HL-60/S4 treated with retinoic acid at 250 ng/mL for 4 days and 3 days (cell line): Measurements from ENCODE around the gene SLC25A45.

Experiments
- in situ Hi-C: fragments of 300-500 bp; cut with MboI; formaldehyde crosslinking; loops from 2 replicates; pipeline ENCODE4 v1.7.0; 2022; ENCODE audit warnings: low sequenced_read_pairs

Gene SLC25A45

GRCh38 chr11:65410936-65411680, 28.7 kb upstream of the SLC25A45 start:
- in situ Hi-C loops = no loop called here

- in situ Hi-C loops = no loop called here
These were observed 22.3 kb upstream of the SLC25A45 start for GRCh38 chr11:65404638-65405339.

DNA sequence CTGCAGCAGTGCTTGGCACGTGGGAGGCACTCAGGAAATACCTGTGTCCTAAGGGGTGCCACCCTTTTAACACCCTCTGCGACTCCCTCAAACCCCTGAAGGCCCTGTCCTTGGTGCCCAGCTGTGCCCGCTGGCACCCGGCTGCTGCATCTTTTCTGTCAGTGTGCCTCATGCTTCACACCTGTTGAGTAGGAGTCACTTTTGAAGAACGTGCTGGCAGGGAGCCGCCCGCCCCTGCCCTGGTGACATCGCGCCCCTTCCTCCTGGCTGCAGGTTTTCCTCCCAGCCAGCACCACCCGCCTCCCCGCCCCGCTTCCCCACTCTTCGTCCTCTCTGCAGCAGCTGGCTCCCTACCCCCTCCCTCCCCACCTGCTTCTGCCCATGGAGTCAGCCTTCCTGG, 21.8 kb upstream of the SLC25A45 start:
- in situ Hi-C loops = no loop called here

- in situ Hi-C loops = no loop called here
These were observed 21.2 kb upstream of the SLC25A45 start for GRCh38 chr11:65403607-65404121.

DNA sequence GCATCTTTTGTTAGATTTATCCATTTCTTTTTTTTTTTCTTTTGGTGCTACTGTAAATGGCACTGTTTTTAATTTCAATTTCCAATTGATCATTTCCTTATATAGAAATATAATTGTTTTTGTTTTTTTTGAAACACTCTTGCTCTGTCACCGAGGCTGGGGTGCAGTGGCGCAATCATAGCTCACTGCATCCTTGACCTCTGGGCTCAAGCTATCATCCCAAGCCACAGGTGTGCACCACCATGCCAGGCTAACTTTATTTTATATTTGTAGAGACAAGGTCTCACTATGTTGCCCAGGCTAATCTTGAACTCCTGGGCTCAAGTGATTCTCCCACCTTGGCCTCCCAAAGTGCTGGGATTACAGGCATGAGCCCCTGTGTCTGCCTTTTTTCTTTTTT, 20.3 kb upstream of the SLC25A45 start:
- in situ Hi-C loops = no loop called here

DNA sequence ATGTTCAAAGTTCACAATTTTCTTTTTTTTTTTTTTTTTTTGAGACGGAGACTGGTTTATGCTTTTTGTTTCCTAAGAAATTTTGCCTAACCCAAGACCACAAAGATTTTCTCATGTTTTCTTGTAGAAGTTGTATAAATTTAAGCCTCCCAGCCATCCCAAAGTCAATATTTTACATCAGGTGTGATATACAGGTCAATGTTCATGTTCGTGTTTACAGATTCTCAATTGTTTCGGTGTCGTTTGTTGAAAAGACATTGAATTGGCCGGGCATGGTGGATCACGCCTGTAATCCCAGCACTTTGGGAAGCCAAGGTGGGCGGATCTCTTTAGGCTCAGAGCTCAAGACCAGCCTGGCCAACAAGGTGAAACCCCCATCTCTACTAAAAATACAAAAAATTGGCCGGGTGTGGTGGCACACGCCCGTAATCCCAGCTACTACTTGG, 19.4 kb upstream of the SLC25A45 start:
- in situ Hi-C loops = no loop called here

DNA sequence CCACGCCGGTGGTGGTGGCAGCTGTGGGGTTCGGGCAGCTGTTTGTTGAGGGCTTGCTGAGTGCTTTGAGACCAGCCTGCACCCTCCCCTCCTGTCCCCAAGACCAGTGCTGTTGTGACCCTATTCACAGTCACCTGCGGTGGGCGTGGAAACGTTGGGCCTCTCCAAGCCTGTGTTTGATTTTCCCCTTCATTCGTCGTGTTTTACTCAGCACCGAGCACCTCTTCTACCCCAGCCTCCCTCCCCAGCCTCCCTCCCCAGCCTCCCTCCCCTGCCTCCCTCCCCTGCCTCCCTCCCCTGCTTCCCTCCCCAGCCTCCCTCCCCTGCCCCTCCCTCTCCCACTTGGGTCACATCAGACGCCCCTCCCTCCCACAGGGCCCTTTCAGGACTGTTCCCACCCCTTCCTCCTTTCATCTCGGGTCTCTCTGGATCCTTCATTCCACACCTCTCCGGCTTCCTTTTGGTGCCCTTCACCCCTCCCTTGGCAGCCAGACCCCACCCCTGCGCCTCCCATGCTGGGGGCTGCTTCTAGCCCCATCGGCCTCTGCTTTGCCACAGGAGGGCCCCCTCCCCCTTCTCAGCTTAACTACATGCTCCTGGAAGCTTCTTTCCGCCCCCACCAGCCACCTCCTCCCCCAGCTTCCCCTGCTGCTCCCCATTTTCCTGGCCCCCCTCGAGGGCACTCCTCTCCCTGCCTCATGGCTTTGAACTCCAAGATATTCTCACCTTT, 18.8 kb upstream of the SLC25A45 start:
- in situ Hi-C loops = no loop called here

DNA sequence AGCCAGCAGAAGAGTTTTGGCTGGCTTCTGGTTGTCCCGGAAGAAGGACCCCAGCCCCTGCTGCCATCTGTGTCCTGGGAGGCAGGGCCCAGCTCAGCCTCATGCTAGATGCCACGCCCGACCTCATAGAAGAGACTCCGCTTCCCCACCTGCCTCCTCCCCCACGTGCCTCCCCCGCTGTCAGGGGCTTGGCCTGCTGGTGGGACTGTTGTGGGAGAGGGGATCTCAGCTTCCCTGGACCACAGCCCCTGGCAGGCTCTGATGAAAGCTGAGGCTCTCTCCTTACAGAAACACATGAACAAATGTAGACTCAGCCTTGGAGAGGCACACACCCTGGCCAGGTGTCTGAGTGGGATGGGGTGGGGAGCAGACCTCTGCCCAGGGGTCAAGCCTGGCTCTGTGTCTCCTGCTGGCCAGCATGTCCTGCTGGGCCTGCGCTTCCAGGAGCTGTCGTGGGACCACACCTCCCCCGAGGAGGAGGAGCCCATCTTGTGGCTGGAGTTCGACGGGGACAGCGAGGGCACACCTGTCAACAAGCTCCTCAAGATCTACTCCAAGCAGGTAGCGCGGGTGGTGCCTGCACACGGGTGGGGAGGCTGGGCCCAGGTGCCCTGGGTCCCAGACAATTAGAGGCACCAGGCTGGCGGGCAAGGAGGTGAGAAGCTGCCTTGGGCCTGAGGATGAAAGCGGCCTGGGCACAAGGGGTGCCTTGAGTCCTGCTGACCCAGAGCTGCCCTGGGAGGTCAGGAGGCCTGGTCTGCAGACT, 18.0 kb upstream of the SLC25A45 start:
- in situ Hi-C loops = no loop called here

DNA sequence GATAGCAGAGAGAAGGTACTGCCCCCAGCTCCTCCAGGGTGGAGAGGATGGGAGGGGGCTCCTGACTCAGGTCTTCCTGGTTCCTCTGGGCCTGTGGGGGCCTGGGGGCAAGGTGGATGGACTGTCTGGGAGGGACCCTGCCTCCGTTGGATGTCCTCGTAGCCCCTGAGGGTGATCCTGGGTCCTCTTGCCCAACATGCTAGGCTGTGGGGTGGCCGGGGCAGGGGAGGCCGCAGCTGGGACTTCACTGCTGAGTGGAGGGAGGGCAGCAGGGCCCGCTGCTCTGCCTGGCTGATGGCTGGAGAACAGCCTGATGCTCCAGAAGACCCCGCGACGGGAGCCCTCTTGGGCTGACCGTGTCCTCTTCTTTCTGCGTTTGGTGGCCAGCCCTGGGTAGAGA, 17.4 kb upstream of the SLC25A45 start:
- in situ Hi-C loops = no loop called here

GRCh38 chr11:65399249-65399648, 16.8 kb upstream of the SLC25A45 start:
- in situ Hi-C loops = no loop called here

DNA sequence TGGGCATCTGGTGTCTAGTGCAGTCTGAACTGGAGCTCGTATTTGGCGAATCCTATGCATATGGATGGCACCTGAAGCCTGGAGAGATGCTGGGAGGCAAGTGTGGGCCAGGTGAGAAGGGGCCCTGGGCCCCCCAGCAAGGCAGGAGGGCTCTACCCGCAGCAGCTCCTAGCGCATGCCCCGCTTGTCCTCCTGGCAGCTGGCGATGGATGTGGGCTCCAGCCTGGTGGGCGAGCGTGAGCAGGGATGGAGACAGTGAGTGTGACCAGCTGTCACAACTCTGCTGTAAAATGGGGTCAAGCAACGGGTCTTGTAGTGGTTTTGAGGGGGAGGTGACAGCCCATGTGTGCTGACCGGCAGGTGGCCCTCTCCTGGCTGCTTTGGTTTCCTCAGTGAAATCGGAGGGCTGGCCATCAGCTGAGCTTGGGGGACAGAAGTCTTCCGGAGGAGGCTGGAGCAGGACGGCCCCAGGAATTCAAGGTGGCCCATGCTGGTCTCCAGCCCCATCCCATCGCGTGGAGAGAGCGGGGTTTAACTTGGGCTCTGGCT, 16.0 kb upstream of the SLC25A45 start:
- in situ Hi-C loops = no loop called here

GRCh38 chr11:65396769-65397745, 14.6 kb upstream of the SLC25A45 start:
- in situ Hi-C loops = no loop called here

DNA sequence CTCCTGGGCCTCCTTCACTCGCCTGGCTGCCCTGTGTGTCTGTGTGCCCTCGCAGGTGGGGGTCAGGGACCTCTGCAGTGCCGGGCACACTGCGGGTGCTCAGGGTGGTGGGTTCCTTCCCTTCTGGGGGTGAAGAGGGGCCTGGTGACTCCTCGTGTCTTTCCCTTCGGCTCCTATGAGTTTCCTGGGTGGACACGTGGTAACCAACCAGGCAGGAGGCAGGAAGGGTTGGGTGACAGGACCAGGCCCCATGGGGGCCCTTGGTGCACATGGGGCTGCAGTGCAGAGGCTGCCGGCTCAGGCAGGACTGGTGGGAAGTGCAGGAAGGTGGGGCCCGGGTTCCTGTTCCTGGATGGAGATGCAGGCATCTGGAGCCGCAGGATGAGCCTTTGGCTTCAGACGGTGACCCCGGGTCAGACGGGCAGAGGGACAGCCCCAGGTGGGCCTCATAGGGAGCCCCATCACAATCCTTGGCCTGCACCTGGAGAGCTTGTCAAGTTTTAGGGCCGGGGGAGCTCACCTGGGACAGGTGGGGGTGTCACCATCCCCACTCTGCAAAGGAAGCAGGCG, 13.6 kb upstream of the SLC25A45 start:
- in situ Hi-C loops = no loop called here

DNA sequence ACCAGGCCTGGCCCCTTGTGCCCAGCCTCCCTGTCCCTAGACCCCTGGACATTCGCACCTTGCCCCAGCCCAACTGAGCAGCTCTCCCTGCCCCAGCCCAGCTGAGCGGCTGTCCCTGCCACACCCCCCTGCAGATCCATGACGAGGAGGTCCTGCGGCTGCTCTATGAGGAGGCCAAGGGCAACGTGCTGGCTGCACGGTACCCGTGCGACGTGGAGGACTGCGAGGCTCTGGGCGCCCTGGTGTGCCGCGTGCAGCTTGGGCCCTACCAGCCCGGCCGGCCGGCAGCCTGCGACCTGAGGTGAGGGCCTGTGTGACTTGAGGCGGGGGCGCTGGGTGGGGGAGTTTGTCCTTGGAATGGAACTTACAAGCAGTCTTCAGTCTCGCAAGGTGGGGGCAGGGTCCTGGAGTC, 11.7 kb upstream of the SLC25A45 start:
- in situ Hi-C loops = no loop called here

GRCh38 chr11:65393513-65394079, 11.2 kb upstream of the SLC25A45 start:
- in situ Hi-C loops = no loop called here

DNA sequence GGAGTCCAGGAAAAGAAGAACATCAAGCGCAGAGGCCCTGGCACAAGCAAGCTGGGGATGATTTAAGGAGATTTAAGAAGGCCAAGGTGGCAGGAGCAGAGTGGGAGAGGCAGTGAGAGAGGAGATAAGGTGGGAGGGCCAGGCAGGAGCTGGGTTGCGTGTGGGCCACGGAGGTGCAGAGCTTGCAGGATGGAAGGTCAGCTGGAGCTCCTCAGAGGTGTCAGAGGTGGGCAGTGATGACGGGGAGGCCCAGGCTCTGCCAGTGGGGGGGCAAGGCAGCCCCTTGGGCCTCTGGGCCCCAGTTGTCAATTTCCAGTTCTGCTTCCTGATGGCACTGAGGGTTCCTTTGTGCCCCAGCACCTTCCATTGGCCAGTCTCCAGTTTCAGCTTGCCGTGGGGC, 10.5 kb upstream of the SLC25A45 start:
- in situ Hi-C loops = no loop called here

GRCh38 chr11:65392186-65392829, 9.9 kb upstream of the SLC25A45 start:
- in situ Hi-C loops = no loop called here

DNA sequence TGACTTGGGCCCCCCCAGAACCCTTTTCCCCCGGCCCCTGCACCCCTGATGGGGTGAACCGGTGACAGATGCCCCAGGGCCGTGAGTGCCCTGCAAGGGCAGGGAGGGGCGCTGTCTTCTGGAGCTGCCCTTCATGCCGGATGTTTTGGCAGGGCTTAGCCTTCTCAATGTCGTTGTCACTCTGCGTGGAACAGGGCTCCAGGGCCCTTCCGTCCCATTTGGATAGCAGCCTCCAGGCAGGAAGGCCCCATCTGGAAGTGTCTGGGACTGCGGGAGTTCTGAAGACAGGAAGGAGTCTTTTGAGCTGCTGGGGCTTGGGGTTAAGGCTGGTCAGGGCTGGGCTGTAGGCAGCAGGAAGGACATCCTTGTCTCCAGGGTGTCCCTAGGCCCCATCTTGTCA, 8.6 kb upstream of the SLC25A45 start:
- in situ Hi-C loops = no loop called here
